Stimulated activated CD8-positive, alpha-beta memory T cell treated with anti-CD3 and anti-CD28 coated beads, Interleukin-12 subunit alpha, Interleukin-12 subunit beta, amount 100 ng/mL, for 1 hour (primary cell): ENCODE data around the gene GSTO1.

ENCODE experiments used
- DNase-seq: peaks from one replicate; pipeline ENCODE4 v3.0.0-alpha.2; 2020; ENCODE audit warnings: low read depth

The GSTO1 gene

GRCh38 chr10:104276192-104276591 is 21.5 kb downstream of the GSTO1 start:
- no peak for DNase-seq

GRCh38 chr10:104277785-104278184 is 23.1 kb downstream of the GSTO1 start:
- no peak for DNase-seq

GRCh38 chr10:104279550-104280259 is 25.0 kb downstream of the GSTO1 start:
- DNase-seq, result no peak

GRCh38 chr10:104281694-104282093 is 27.0 kb downstream of the GSTO1 start:
- no peak for DNase-seq

- no peak for DNase-seq
Observed at GRCh38 chr10:104284846-104285245, 30.2 kb downstream of the GSTO1 start.

- DNase-seq, result no peak
Observed at GRCh38 chr10:104286939-104287338, 32.2 kb downstream of the GSTO1 start.

- no peak for DNase-seq
Observed at GRCh38 chr10:104288355-104288754, 33.7 kb downstream of the GSTO1 start.

- peak; percentile 86 for DNase-seq
Observed at GRCh38 chr10:104291439-104291951, 36.8 kb downstream of the GSTO1 start.

- DNase-seq, result no peak
Observed at GRCh38 chr10:104293011-104293410, 38.3 kb downstream of the GSTO1 start.

- no peak for DNase-seq
Observed at GRCh38 chr10:104293781-104294321, 39.2 kb downstream of the GSTO1 start.

GRCh38 chr10:104296687-104297436 is 42.2 kb downstream of the GSTO1 start:
- no peak for DNase-seq

- DNase-seq, result no peak
Observed at GRCh38 chr10:104297697-104298660, 43.3 kb downstream of the GSTO1 start.

- no peak for DNase-seq
Observed at GRCh38 chr10:104299031-104299904, 44.6 kb downstream of the GSTO1 start.

- DNase-seq, result no peak
Observed at GRCh38 chr10:104300002-104300735, 45.5 kb downstream of the GSTO1 start.

GRCh38 chr10:104300736-104301292 is 46.1 kb downstream of the GSTO1 start:
- no peak for DNase-seq

GRCh38 chr10:104301907-104302690 is 47.4 kb downstream of the GSTO1 start:
- DNase-seq, result no peak

GRCh38 chr10:104303594-104304355 is 49.1 kb downstream of the GSTO1 start:
- no peak for DNase-seq

GRCh38 chr10:104304356-104304745 is 49.7 kb downstream of the GSTO1 start:
- no peak for DNase-seq
